ENCODE data around the gene NUP62. TPM values are rescaled to one million over a fixed set of nuclear protein-coding genes. Genes with fewer than 3 reads are reported as not detected.

Gene NUP62
- total and polyA plus RNA-seq, 2 of the 4 experiments (the other 2 are of a cell fraction): 21.3 to 29.7 TPM

DNA sequence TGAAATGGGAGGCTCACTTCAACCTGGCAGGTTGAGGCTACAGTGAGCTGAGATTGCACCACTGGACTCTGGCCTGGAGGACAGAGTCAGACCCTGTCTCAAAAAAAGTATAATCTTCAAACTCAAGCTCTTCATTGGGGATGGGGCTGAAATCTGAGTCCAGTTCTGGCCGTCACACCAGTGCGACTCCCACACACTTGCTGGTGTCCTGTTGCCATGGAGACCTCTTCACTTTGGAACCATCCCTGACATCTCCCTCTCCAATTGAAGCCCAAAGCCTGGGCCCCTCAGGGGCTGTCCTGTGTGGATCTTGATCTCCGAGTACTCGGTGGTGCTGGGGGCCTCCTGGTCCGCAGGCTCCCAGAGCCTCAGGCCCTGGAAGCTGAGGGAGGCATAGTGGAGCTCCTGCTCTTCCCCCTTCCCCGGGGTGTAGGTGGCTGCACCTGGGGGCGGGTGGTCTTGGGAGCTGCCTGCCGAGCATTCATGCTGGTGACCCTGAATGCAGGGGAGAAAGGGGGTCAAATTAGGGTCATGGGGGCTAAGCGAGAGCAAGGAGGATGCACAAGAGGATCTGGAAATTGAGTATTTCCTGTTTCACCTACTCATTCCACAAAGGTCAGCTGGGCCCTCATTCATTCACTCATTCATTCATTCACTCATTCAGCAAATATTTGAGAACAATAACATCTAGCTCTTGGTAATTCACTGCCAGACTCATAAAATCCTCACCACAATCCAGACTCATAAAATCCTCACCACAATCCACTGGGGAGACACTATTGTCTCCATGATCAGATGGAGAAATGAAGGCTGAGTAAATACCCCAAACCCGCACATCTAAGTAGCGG lies 20.7 kb upstream of the NUP62 start:
- no peak overlapping the region for H3K14ac ChIP-seq (replicated peaks; ENCODE audit: low read depth, low read length)
- no peak overlapping the region for H2BK5ac ChIP-seq (ENCODE audit: low read depth, low read length, poor library complexity, severe bottlenecking)
- ChIA-PET CTCF (no interaction called here), POLR2A (ENCODE audit: unreplicated experiment) (no interaction called here)
- no peak overlapping the region for H3K4me3 ChIP-seq (ENCODE audit: insufficient read depth, low read depth, low read length)
- intact Hi-C loops (cut with micrococcal nuclease): no loop called here
- no peak overlapping the region for H4K91ac ChIP-seq (ENCODE audit: insufficient read depth, low read depth, low read length)
- H3K18ac ChIP-seq (ENCODE audit: low read depth, low read length): no peak overlapping the region
- H3K4me1 ChIP-seq (ENCODE audit: control insufficient read depth, insufficient read depth, low read length): no peaks in the 10 kb centered on the region
- no peak overlapping the region for H4K5ac ChIP-seq (ENCODE audit: low read depth, low read length)
- no peak overlapping the region for H2BK20ac ChIP-seq (ENCODE audit: low read depth, low read length)
- H3K36me3 ChIP-seq (ENCODE audit: control insufficient read depth, insufficient read depth, low read length): no peaks in the 10 kb centered on the region
- WGBS, 2 experiments (ENCODE audit: extremely low coverage in 2 of 2, insufficient read length in 1 of 2): no CpG with 5 or more reads among the region's 11 CpGs
- no peak overlapping the region for H3K27ac ChIP-seq (ENCODE audit: insufficient read depth, low read length)
- H3K4ac ChIP-seq (ENCODE audit: low read depth, low read length): no peak overlapping the region
- no peak overlapping the region for H3K23ac ChIP-seq (ENCODE audit: low read depth, low read length)
- no peaks in the 10 kb centered on the region for H3K9me1 ChIP-seq (ENCODE audit: insufficient read depth, low read length)
- H2AK9ac ChIP-seq (replicated peaks; ENCODE audit: low read depth, low read length, poor library complexity): no peak overlapping the region
- no peak for TF ChIP-seq POLR2A (IDR thresholded peaks at IDR 0.05; ENCODE audit: low read depth, low read length)
- no peak for TF ChIP-seq MXI1 (IDR thresholded peaks at IDR 0.05; ENCODE audit: borderline replicate concordance, low read depth, low read length)
- no peak for TF ChIP-seq USF2 (IDR thresholded peaks at IDR 0.05; ENCODE audit: low read depth, low read length)
- no peak for TF ChIP-seq BHLHE40 (IDR thresholded peaks at IDR 0.05; ENCODE audit: low read depth, low read length)
- TF ChIP-seq, protein P1, sequence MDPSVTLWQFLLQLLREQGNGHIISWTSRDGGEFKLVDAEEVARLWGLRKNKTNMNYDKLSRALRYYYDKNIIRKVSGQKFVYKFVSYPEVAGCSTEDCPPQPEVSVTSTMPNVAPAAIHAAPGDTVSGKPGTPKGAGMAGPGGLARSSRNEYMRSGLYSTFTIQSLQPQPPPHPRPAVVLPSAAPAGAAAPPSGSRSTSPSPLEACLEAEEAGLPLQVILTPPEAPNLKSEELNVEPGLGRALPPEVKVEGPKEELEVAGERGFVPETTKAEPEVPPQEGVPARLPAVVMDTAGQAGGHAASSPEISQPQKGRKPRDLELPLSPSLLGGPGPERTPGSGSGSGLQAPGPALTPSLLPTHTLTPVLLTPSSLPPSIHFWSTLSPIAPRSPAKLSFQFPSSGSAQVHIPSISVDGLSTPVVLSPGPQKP (IDR thresholded peaks at IDR 0.05; ENCODE audit: borderline replicate concordance, low read depth, low read length): no peak
- no peak for TF ChIP-seq CEBPB (IDR thresholded peaks at IDR 0.05; ENCODE audit: low read depth, low read length)
- no peak for TF ChIP-seq MAFK (IDR thresholded peaks at IDR 0.05; ENCODE audit: low read depth, low read length)
- no peak for TF ChIP-seq NFE2L2 (IDR thresholded peaks at IDR 0.05; ENCODE audit: low read depth, low read length)
- TF ChIP-seq SMC3 (IDR thresholded peaks at IDR 0.05; ENCODE audit: low read depth, low read length): no peak
- no peak for TF ChIP-seq RFX5 (IDR thresholded peaks at IDR 0.05; ENCODE audit: low read depth, low read length)
- no peak for TF ChIP-seq FOS (IDR thresholded peaks at IDR 0.05; ENCODE audit: low read depth, low read length)
- no peak for TF ChIP-seq MAZ (IDR thresholded peaks at IDR 0.05; ENCODE audit: borderline replicate concordance, low read depth, low read length)
- TF ChIP-seq, protein P2, sequence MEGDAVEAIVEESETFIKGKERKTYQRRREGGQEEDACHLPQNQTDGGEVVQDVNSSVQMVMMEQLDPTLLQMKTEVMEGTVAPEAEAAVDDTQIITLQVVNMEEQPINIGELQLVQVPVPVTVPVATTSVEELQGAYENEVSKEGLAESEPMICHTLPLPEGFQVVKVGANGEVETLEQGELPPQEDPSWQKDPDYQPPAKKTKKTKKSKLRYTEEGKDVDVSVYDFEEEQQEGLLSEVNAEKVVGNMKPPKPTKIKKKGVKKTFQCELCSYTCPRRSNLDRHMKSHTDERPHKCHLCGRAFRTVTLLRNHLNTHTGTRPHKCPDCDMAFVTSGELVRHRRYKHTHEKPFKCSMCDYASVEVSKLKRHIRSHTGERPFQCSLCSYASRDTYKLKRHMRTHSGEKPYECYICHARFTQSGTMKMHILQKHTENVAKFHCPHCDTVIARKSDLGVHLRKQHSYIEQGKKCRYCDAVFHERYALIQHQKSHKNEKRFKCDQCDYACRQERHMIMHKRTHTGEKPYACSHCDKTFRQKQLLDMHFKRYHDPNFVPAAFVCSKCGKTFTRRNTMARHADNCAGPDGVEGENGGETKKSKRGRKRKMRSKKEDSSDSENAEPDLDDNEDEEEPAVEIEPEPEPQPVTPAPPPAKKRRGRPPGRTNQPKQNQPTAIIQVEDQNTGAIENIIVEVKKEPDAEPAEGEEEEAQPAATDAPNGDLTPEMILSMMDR (conservative IDR thresholded peaks at IDR 0.05; ENCODE audit: low read depth, low read length): no peak
- TF ChIP-seq RCOR1 (IDR thresholded peaks at IDR 0.05; ENCODE audit: insufficient replicate concordance, low read length): no peak
- TF ChIP-seq RAD21 (IDR thresholded peaks at IDR 0.05; ENCODE audit: low read length): no peak
- TF ChIP-seq CHD1 (IDR thresholded peaks at IDR 0.05; ENCODE audit: low read depth, low read length): no peak
- no peaks in the 10 kb centered on the region for H3K79me1 ChIP-seq (ENCODE audit: low read depth in 1 of 2, low read length in 2 of 2)
- in situ Hi-C loops (cut with MboI; ENCODE audit: low sequenced_read_pairs): no loop called here
- H2BK120ac ChIP-seq (ENCODE audit: low read depth, low read length): no peak overlapping the region
- ATAC-seq (ENCODE audit: low read depth) (no peak), DNase-seq (no peak)
- no peak overlapping the region for H4K8ac ChIP-seq (ENCODE audit: low read depth in 2 of 2, low read length in 2 of 2)
- no peak overlapping the region for H2AFZ ChIP-seq (replicated peaks; ENCODE audit: low read length, poor library complexity)
- H3K27me3 ChIP-seq (ENCODE audit: control insufficient read depth, insufficient read depth, low read length): peaks cover 9% of the 10 kb centered on the region
- no peaks in the 10 kb centered on the region for H3K9me3 ChIP-seq (ENCODE audit: control insufficient read depth, insufficient read depth, low read length)
- H3K9ac ChIP-seq (ENCODE audit: low read depth, low read length): no peak overlapping the region
- no peak overlapping the region for H3K56ac ChIP-seq (ENCODE audit: extremely low read depth, insufficient read depth, low read length)
- no peak overlapping the region for H2BK15ac ChIP-seq (ENCODE audit: low read depth, low read length)
- H4K20me1 ChIP-seq (ENCODE audit: insufficient read depth, low read length): no peaks in the 10 kb centered on the region
- H2AK5ac ChIP-seq (ENCODE audit: low read depth, low read length): no peak overlapping the region
- no TSS peak for BruUV-seq (replicated peaks)
- dilution Hi-C loops (cut with HindIII; ENCODE audit: low sequenced_read_pairs, unreplicated experiment): no loop called here
- H3K4me2 ChIP-seq (ENCODE audit: low read depth, low read length): no peak overlapping the region
